HG02840 (cell line): ENCODE results near the gene SLC25A19.
"Not testable (repeated sequence)": the region's sequence is repeated elsewhere in the genome, so short reads cannot be mapped to it uniquely, and the experiment has no call there.

Source experiments
- ATAC-seq: cut with Tn5 transposase; IDR thresholded peaks from one replicate; pipeline ENCODE4 v1.9.1; 2021; ENCODE audit warnings: mild to moderate bottlenecking, moderate library complexity, moderate number of reproducible peaks; ENCODE audit not compliant: unreplicated experiment, low FRiP score

SLC25A19 gene

GRCh38 chr17:75307957-75308731 lies 18.9 kb upstream of the SLC25A19 start:
- ATAC-seq, result no peak

DNA sequence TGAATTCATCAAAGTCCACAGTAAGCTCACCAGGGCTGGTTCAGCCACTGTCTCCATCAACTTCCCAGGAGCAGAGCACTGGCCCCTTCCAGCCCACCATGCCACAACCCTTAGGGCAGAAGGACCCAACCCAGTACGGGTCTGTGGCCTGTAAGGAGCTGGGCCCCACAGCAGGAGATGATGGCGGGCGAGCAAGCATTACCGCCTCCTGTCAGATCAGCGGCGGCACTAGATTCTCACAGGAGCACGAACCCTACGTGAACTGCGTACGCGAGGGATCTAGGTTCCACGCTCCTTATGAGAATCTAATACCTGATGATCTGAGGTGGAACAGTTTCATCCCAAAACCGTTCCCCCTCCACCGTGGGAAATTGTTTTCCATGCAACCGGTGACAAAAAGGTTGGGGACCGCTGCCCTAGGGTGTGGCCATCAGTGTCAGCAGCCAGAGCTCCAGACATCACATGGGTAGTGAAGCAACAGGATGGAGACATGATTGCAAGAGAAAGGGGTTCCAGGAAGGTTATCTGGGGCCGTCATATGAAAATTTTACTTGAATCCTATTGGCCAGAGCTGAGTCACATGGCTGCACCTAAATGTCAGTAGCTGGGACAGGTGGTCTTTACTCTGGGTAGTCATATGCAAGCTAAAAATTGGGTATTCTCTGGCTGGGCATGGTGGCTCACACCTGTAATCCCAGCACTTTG lies 12.4 kb upstream of the SLC25A19 start:
- no peak for ATAC-seq

DNA sequence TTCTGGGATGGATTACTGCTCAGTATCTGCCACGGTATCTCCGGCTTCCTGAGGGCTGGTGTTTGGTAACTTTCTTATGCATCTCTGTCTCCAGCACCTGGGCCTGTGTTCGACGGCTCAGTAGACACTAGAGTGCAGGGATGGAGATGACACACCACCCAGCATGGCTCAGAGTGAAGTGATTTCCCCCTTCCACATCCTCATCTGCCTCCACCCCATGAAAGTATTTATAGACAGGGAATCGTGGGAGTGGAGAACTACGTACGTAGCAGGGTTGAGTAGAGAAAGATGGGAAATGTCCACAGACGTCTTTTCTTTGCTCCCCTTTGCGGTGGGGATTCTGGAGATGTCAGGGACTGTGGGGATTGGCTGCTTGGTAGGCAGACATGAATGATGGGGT lies 11.8 kb upstream of the SLC25A19 start:
- ATAC-seq, result no peak

- no peak for ATAC-seq
These were observed 11.0 kb upstream of the SLC25A19 start for GRCh38 chr17:75300280-75300679.

- ATAC-seq, result peak; percentile 59
These were observed 6.2 kb upstream of the SLC25A19 start for GRCh38 chr17:75295201-75296158.

DNA sequence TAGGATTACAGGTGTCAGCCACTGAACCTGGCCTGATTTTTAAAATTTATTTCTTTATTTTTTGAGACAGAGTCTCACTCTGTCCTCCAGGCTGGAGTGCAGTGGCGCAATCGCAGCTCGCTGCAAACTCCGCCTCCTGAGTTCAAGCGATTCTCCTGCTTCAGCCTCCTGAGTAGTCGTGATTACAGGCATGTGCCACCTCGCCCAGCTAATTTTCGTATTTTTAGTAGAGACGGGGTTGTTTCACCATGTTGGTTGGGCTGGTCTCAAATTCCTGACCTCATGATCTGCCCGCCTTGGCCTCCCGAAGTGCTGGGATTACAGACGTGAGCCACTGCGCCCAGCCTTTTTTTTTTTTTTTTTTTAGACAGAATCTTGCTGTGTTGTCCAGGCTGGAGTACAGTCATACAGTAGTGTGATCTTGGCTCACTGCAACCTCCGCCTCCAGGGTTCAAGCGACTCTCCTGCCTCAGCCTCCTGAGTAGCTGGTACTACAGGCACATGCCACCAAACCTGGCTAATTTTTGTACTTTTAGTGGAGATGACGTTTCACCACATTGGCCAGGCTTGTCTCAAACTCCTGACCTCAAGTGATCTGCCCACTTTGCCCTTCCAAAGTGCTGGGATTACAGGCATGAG lies 3.7 kb upstream of the SLC25A19 start:
- ATAC-seq, result not testable (repeated sequence)

DNA sequence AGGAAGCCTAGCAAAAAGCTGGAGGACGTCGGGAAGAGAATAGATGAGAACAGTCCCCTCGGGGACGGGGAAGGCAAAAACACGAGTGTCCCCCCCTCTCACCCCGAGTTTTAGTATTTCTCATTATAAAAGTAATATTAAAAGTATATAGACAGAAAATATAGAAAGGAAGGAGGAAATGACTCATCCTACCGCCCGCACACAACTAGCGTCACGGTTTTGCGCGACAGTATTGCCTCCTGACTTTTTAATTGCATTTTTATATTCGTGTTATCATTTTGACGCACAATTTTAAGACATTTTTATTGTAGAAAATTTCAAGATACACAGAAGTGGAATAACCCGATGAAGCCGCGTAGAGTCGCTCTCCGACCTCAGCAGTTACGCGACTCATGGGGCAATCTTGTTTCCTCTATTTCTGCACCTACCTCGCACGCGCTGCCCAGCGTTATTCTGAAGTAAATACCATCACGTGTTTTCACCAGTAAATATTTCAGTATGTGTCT lies 652 bp upstream of the SLC25A19 start:
- peak; percentile 21 for ATAC-seq

DNA sequence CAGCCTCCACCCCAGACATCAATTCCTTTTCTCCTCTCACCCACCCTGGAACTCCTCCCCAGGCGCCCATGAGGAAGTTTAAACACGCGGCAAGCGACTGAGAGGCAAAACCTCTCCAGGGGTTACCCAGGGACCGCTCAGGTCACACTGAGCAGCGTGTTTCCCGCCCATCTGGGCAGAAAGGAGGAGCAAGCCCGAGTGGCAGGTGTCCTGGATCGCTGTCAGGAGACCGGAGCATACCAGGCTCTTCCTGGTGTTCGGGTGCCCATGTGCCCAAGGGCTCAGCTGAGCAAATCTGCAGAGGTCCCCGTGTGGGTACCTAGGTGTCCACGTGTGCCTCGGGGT lies 491 bp downstream of the SLC25A19 start:
- no peak for ATAC-seq

- ATAC-seq, result no peak
These were observed 874 bp downstream of the SLC25A19 start for GRCh38 chr17:75288359-75288758.

- no peak for ATAC-seq
These were observed 2.0 kb downstream of the SLC25A19 start for GRCh38 chr17:75287221-75287620.

GRCh38 chr17:75285123-75285522 lies 4.1 kb downstream of the SLC25A19 start:
- ATAC-seq, result no peak

GRCh38 chr17:75280189-75280588 lies 9.0 kb downstream of the SLC25A19 start:
- not testable (repeated sequence) for ATAC-seq

GRCh38 chr17:75277664-75278071 lies 11.6 kb downstream of the SLC25A19 start:
- ATAC-seq, result no peak

DNA sequence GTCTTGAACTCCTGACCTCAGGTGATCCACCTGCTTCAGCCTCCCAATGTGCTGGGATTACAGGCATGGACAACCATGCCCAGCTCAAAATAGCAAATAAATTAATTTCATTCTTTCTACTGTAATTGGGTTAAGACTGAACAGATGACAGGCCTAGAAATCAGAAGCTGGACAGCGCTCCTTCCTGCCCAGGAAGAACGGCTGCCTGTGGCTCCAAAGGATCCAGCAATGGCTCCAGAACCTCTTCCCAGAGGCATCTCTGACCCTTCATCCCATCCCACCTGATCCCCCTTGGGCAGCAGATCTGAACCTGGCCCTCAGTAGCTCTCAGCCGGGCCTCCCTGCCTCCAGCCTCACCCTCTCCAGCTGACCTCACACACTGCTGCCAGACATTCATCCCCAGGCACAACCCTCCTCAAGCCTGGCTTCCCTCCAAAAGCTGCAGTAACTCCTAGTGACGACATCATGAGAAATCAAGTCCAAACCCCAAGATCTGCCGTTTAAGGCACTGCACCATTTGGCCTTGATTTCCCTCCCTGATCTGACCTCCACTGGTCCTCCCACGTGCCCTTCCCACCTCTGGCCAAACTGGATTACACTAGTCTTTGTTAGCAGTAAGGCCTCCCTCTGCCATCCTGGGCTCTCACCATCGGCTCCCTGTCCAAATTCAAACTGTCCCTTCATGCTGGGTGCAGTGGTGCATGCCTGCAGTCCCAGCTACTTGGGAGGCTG lies 15.1 kb downstream of the SLC25A19 start:
- no peak for ATAC-seq

DNA sequence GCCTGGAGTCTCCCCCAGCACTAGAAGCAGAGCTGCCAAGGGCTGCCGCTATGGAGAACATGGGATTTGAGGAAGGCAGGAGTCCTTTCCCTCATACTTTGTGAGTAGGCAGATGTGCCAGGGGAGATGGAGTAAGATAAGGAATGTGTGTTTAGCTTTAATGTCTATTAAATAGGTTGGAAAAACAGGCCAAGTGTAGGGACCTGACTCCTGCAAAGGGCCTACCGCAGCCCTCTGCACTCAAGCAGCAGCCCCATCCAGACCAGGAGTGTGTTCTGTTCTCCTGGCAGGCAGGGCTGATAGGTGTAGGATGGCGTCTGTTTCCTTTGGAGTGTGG lies 16.4 kb downstream of the SLC25A19 start:
- no peak for ATAC-seq

DNA sequence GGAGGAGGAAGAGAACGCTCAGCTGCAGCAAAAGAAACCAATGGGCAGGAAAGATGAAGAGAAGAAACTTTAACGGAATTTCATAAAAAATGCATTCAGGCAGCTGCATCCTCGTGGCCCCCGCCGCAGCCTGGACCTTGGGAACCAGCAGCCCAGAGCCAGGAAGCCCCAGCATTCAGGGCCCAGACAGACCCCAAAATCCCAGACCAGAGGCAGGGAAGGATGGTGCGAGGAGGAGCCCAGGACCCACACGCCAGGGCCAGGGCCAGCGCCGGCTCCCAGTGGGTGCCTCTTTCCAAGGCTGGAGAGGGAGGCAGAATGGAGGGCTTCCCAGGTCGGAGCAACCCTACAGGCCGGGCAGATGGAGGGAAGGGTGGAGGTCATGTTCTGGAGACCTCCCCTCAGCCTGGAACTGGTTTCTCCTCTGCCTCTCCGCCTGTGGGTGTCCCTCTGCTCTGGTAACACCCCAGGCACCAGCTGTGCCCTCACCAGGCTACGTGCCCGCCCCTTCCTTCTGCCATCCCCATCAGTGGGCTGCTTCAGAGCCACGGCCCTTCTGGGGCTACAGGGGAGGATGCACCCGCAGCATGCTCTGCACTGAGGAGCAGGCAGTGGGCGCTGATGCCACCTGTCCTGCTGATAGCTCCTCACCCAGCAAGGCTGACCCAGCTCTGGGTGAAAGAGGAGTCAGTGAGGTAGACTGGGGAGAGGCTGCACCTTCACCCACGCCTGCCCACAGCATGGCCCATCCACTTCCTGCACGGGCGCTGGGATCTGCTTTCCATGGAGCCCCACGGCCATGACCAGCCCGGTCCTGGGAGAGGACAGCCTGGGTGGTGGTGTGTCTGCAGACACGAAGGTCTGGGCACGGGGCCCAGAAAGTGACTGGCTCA lies 17.0 kb downstream of the SLC25A19 start:
- no peak for ATAC-seq

- ATAC-seq, result peak; percentile 59
These were observed 17.8 kb downstream of the SLC25A19 start for GRCh38 chr17:75271233-75271954.

- ATAC-seq, result no peak
These were observed 18.3 kb downstream of the SLC25A19 start, which contains the start of gene MIF4GD for GRCh38 chr17:75270966-75271232. Gene MIF4GD (minus strand): TSS chr17:75271231. CDS start chr17:75270195, 1,036 bp downstream.
